Measurements from ENCODE around the gene MYADML2.

- no peak for TF ChIP-seq CBFB (IDR thresholded peaks at IDR 0.05; ENCODE audit: low read depth)
- TF ChIP-seq, protein P1, sequence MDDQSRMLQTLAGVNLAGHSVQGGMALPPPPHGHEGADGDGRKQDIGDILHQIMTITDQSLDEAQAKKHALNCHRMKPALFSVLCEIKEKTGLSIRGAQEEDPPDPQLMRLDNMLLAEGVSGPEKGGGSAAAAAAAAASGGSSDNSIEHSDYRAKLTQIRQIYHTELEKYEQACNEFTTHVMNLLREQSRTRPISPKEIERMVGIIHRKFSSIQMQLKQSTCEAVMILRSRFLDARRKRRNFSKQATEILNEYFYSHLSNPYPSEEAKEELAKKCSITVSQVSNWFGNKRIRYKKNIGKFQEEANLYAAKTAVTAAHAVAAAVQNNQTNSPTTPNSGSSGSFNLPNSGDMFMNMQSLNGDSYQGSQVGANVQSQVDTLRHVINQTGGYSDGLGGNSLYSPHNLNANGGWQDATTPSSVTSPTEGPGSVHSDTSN (IDR thresholded peaks at IDR 0.05; ENCODE audit: insufficient replicate concordance, low read depth, low read length) = no peak
Measured at GRCh38 chr17:81922566-81923301, 24.3 kb downstream of the MYADML2 start.

Measured in GM12878 (cell line).